Activated naive CD8-positive, alpha-beta T cell (primary cell): Measurements from ENCODE around the gene TMEM145.

Source experiments
- H3K27ac Mint-ChIP-seq: one replicate; pipeline ENCODE4 v1.8.0; 2021; ENCODE audit warnings: mixed read lengths
- H3K27me3 Mint-ChIP-seq: one replicate; pipeline ENCODE4 v1.8.0; 2021; ENCODE audit warnings: mixed read lengths
- H3K36me3 Mint-ChIP-seq: one replicate; pipeline ENCODE4 v1.8.0; 2021; ENCODE audit warnings: mixed read lengths
- H3K4me1 Mint-ChIP-seq: one replicate; pipeline ENCODE4 v1.8.0; 2021; ENCODE audit warnings: low read depth, mixed read lengths
- H3K4me3 Mint-ChIP-seq: one replicate; pipeline ENCODE4 v1.8.0; 2021; ENCODE audit warnings: mild to moderate bottlenecking, mixed read lengths
- H3K9me3 Mint-ChIP-seq: one replicate; pipeline ENCODE4 v1.8.0; 2021; ENCODE audit warnings: low read depth, mixed read lengths

Gene TMEM145

GRCh38 chr19:42345191-42345812, 32.2 kb downstream of the TMEM145 start:
- Mint-ChIP-seq H3K4me3 (no peak overlapping the region), H3K4me1 (no peaks in the 10 kb centered on the region), H3K27me3 (no peaks in the 10 kb centered on the region), H3K27ac (no peak overlapping the region), H3K9me3 (no peaks in the 10 kb centered on the region), H3K36me3 (peaks cover 6% of the 10 kb centered on the region)

GRCh38 chr19:42348211-42348610, 35.1 kb downstream of the TMEM145 start:
- Mint-ChIP-seq H3K27ac (no peak overlapping the region), H3K9me3 (no peaks in the 10 kb centered on the region), H3K36me3 (peaks cover 6% of the 10 kb centered on the region), H3K4me3 (no peak overlapping the region), H3K27me3 (no peaks in the 10 kb centered on the region), H3K4me1 (no peaks in the 10 kb centered on the region)

GRCh38 chr19:42349378-42350107, 36.4 kb downstream of the TMEM145 start:
- H3K27ac Mint-ChIP-seq: no peak overlapping the region
- H3K4me3 Mint-ChIP-seq: no peak overlapping the region
- H3K9me3 Mint-ChIP-seq: no peaks in the 10 kb centered on the region
- H3K27me3 Mint-ChIP-seq: no peaks in the 10 kb centered on the region
- H3K36me3 Mint-ChIP-seq: peaks cover 6% of the 10 kb centered on the region
- H3K4me1 Mint-ChIP-seq: no peaks in the 10 kb centered on the region

- H3K9me3 Mint-ChIP-seq: no peaks in the 10 kb centered on the region
- H3K27me3 Mint-ChIP-seq: no peaks in the 10 kb centered on the region
Observed at GRCh38 chr19:42350417-42350816, 37.3 kb downstream of the TMEM145 start.

GRCh38 chr19:42351079-42351735, 38.1 kb downstream of the TMEM145 start:
- Mint-ChIP-seq H3K4me3 (no peak overlapping the region), H3K9me3 (no peaks in the 10 kb centered on the region), H3K4me1 (no peaks in the 10 kb centered on the region), H3K27ac (no peak overlapping the region), H3K27me3 (no peaks in the 10 kb centered on the region), H3K36me3 (peaks cover 2% of the 10 kb centered on the region)

More at GRCh38 chr19:42350417-42350816, 37.3 kb downstream of the TMEM145 start:
- Mint-ChIP-seq H3K27ac (no peak overlapping the region), H3K36me3 (peaks cover 3% of the 10 kb centered on the region), H3K4me3 (no peak overlapping the region), H3K4me1 (no peaks in the 10 kb centered on the region)

- no peak overlapping the region for H3K27ac Mint-ChIP-seq
- no peak overlapping the region for H3K4me3 Mint-ChIP-seq
- H3K36me3 Mint-ChIP-seq: peaks cover 2% of the 10 kb centered on the region
- no peaks in the 10 kb centered on the region for H3K27me3 Mint-ChIP-seq
- H3K4me1 Mint-ChIP-seq: no peaks in the 10 kb centered on the region
- no peaks in the 10 kb centered on the region for H3K9me3 Mint-ChIP-seq
Observed at GRCh38 chr19:42352301-42353259, 39.5 kb downstream of the TMEM145 start.

GRCh38 chr19:42353341-42354015, 40.4 kb downstream of the TMEM145 start:
- no peaks in the 10 kb centered on the region for H3K27me3 Mint-ChIP-seq
- H3K9me3 Mint-ChIP-seq: no peaks in the 10 kb centered on the region
- peaks cover 2% of the 10 kb centered on the region for H3K36me3 Mint-ChIP-seq
- no peak overlapping the region for H3K27ac Mint-ChIP-seq
- H3K4me1 Mint-ChIP-seq: no peaks in the 10 kb centered on the region
- H3K4me3 Mint-ChIP-seq: no peak overlapping the region

GRCh38 chr19:42355896-42356295, 42.8 kb downstream of the TMEM145 start:
- no peaks in the 10 kb centered on the region for H3K9me3 Mint-ChIP-seq
- no peak overlapping the region for H3K27ac Mint-ChIP-seq
- H3K36me3 Mint-ChIP-seq: peaks cover 2% of the 10 kb centered on the region
- no peak overlapping the region for H3K4me3 Mint-ChIP-seq
- no peaks in the 10 kb centered on the region for H3K4me1 Mint-ChIP-seq
- no peaks in the 10 kb centered on the region for H3K27me3 Mint-ChIP-seq

GRCh38 chr19:42356686-42357085, 43.6 kb downstream of the TMEM145 start:
- Mint-ChIP-seq H3K9me3 (no peaks in the 10 kb centered on the region), H3K27me3 (no peaks in the 10 kb centered on the region), H3K36me3 (peaks cover 2% of the 10 kb centered on the region), H3K27ac (no peak overlapping the region), H3K4me3 (no peak overlapping the region), H3K4me1 (no peaks in the 10 kb centered on the region)

- Mint-ChIP-seq H3K36me3 (peaks cover 2% of the 10 kb centered on the region), H3K9me3 (no peaks in the 10 kb centered on the region), H3K27ac (no peak overlapping the region), H3K4me1 (no peaks in the 10 kb centered on the region), H3K4me3 (no peak overlapping the region), H3K27me3 (no peaks in the 10 kb centered on the region)
Observed at GRCh38 chr19:42357290-42357689, 44.2 kb downstream of the TMEM145 start.

GRCh38 chr19:42360787-42361544, 47.9 kb downstream of the TMEM145 start:
- H3K27ac Mint-ChIP-seq: no peak overlapping the region
- H3K36me3 Mint-ChIP-seq: peaks cover 5% of the 10 kb centered on the region
- H3K4me3 Mint-ChIP-seq: no peak overlapping the region
- H3K4me1 Mint-ChIP-seq: no peaks in the 10 kb centered on the region
- no peaks in the 10 kb centered on the region for H3K9me3 Mint-ChIP-seq
- H3K27me3 Mint-ChIP-seq: no peaks in the 10 kb centered on the region

GRCh38 chr19:42361545-42361910, 48.4 kb downstream of the TMEM145 start:
- Mint-ChIP-seq H3K27me3 (no peaks in the 10 kb centered on the region), H3K9me3 (no peaks in the 10 kb centered on the region), H3K4me3 (no peak overlapping the region), H3K27ac (no peak overlapping the region), H3K4me1 (no peaks in the 10 kb centered on the region), H3K36me3 (peaks cover 5% of the 10 kb centered on the region)

GRCh38 chr19:42362342-42362741, 49.2 kb downstream of the TMEM145 start:
- Mint-ChIP-seq H3K9me3 (no peaks in the 10 kb centered on the region), H3K4me1 (no peaks in the 10 kb centered on the region), H3K27ac (no peak overlapping the region), H3K27me3 (no peaks in the 10 kb centered on the region), H3K36me3 (peaks cover 5% of the 10 kb centered on the region), H3K4me3 (no peak overlapping the region)
